ENCODE measurements around the gene MS4A10. TPM values are rescaled to one million over a fixed set of nuclear protein-coding genes. Genes with fewer than 3 reads are reported as not detected.
A peak's percentile ranks its signal among the peaks of the same experiment; 100 is the strongest.

Gene MS4A10
- total and polyA plus RNA-seq, 8 donors = 0.18 TPM; not detected in 7

DNA sequence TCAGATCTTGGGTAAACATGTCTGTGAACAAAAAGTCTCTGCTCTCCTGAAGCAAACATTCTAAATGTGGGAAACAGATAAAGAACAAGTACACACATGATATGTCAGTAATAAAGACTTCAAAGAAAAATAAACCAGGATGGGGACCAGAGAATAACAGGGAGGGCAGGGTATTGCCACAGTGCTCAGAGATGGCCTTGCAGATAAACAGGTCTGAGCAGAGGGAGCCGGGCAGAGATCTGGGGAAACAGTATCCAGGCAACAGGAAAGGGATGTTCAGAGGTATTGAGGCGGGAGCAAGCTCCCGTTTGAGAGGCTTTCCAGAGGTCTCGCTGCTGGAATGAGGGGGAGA is 59.7 kb downstream of the MS4A10 start:
- 27 to 43% (median 29%) methylated on average over 4 of the region's 4 CpGs for WGBS, 5 donors
- Histone ChIP-seq H3K27me3 (no peaks in the 10 kb centered on the region), H3K4me3 (peak overlapping the region in 2 of 4 donors; percentile 90 to 94), H3K36me3 (peaks cover 14 to 42% (median 25%) of the 10 kb centered on the region in 4 donors), H3K27ac (peak overlapping the region in 2 of 5 donors; percentile 32 to 89), H3K4me1 (peaks cover 33 to 52% (median 51%) of the 10 kb centered on the region in 4 donors), H3K9me3 (no peaks in the 10 kb centered on the region)
- no peak for TF ChIP-seq POLR2A (IDR thresholded peaks at IDR 0.05)
- intact Hi-C loops (cut with DNase I; ENCODE audit: low total_unique reads) = no loop called here
- no peak for DNase-seq

DNA sequence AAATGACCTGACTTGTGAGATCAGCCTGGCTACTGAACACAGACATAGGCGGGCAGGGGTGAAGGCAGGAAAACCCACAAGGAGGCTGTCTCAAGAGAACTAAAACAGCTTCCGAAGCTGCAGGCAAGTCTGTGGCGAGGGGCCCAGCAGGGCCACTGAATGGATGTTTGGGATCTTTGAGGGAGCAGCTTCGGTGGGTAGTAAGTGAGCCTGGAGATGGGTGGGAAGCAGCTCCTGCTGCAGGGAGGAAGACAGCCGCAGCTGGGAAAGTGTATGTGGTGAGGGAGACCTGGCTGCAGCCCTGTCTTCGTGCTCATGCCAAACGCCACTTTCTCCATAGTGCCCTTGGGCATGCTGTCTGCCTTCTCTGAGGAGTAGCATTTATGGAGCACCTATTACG is 60.2 kb downstream of the MS4A10 start:
- TF ChIP-seq EP300 (IDR thresholded peaks at IDR 0.05) (no peak), POLR2AphosphoS5 (IDR thresholded peaks at IDR 0.05) (no peak), CTCF (IDR thresholded peaks at IDR 0.05) (no peak), POLR2A (IDR thresholded peaks at IDR 0.05) (no peak)
- WGBS, 5 donors = 73 to 87% (median 80%) methylated on average over 8 of the region's 8 CpGs
- H3K27me3 ChIP-seq = no peaks in the 10 kb centered on the region
- H3K4me3 ChIP-seq = peak overlapping the region in 1 of 4 donors; percentile 19
- H3K4me1 ChIP-seq = peaks cover 33 to 52% (median 50%) of the 10 kb centered on the region in 4 donors
- no peaks in the 10 kb centered on the region for H3K9me3 ChIP-seq
- peak overlapping the region in 1 of 5 donors; percentile 32 for H3K27ac ChIP-seq
- intact Hi-C loops (cut with DNase I; ENCODE audit: low total_unique reads) = no loop called here
- H3K36me3 ChIP-seq = peaks cover 19 to 47% (median 30%) of the 10 kb centered on the region in 4 donors
- DNase-seq = no peak

GRCh38 chr11:60847281-60847680 is 62.1 kb downstream of the MS4A10 start:
- Histone ChIP-seq H3K27me3 (no peaks in the 10 kb centered on the region), H3K9me3 (no peaks in the 10 kb centered on the region), H3K4me1 (peaks cover 28 to 47% (median 41%) of the 10 kb centered on the region in 4 donors), H3K36me3 (peaks cover 29 to 67% (median 48%) of the 10 kb centered on the region in 4 donors), H3K27ac (no peak overlapping the region), H3K4me3 (no peak overlapping the region)
- no peak for DNase-seq
- WGBS, 5 donors = 68 to 84% (median 74%) methylated on average over 10 to 13 of the region's 13 CpGs
- TF ChIP-seq POLR2A (IDR thresholded peaks at IDR 0.05) = no peak
- TF ChIP-seq CTCF (IDR thresholded peaks at IDR 0.05) = no peak
- no peak for TF ChIP-seq POLR2AphosphoS5 (IDR thresholded peaks at IDR 0.05)
- intact Hi-C loops (cut with DNase I; ENCODE audit: low total_unique reads) = no loop called here

GRCh38 chr11:60847896-60848295 is 62.8 kb downstream of the MS4A10 start:
- no peak for DNase-seq
- H3K27me3 ChIP-seq = peaks cover 0 to 6% (median 0%) of the 10 kb centered on the region in 3 donors
- no peak overlapping the region for H3K4me3 ChIP-seq
- 89 to 96% (median 93%) methylated on average over 12 of the region's 12 CpGs for WGBS, 5 donors
- intact Hi-C loops (cut with DNase I; ENCODE audit: low total_unique reads) = no loop called here
- peaks cover 31 to 47% (median 38%) of the 10 kb centered on the region in 4 donors for H3K4me1 ChIP-seq
- no peaks in the 10 kb centered on the region for H3K9me3 ChIP-seq
- peaks cover 29 to 73% (median 51%) of the 10 kb centered on the region in 4 donors for H3K36me3 ChIP-seq
- no peak overlapping the region for H3K27ac ChIP-seq
- TF ChIP-seq EP300 (IDR thresholded peaks at IDR 0.05) (no peak), CTCF (IDR thresholded peaks at IDR 0.05) (no peak), POLR2AphosphoS5 (IDR thresholded peaks at IDR 0.05) (no peak), POLR2A (IDR thresholded peaks at IDR 0.05) (no peak)

- Histone ChIP-seq H3K4me1 (peaks cover 24 to 47% (median 35%) of the 10 kb centered on the region in 4 donors), H3K9me3 (no peaks in the 10 kb centered on the region), H3K36me3 (peaks cover 29 to 74% (median 54%) of the 10 kb centered on the region in 4 donors), H3K27me3 (peaks cover 0 to 7% (median 0%) of the 10 kb centered on the region in 3 donors), H3K4me3 (no peak overlapping the region), H3K27ac (no peak overlapping the region)
- WGBS, 5 donors = 78 to 95% (median 82%) methylated on average over 8 to 10 of the region's 10 CpGs
- intact Hi-C loops (cut with DNase I; ENCODE audit: low total_unique reads) = no loop called here
- TF ChIP-seq CTCF (IDR thresholded peaks at IDR 0.05) = no peak
- no peak for TF ChIP-seq POLR2AphosphoS5 (IDR thresholded peaks at IDR 0.05)
- TF ChIP-seq POLR2A (IDR thresholded peaks at IDR 0.05) = no peak
- TF ChIP-seq EP300 (IDR thresholded peaks at IDR 0.05) = no peak
- DNase-seq = no peak
Observed at GRCh38 chr11:60848714-60849151, 63.6 kb downstream of the MS4A10 start.

Data from stomach (tissue), 9 donors.